ENCODE measurements around the gene SPRR5.

DNA sequence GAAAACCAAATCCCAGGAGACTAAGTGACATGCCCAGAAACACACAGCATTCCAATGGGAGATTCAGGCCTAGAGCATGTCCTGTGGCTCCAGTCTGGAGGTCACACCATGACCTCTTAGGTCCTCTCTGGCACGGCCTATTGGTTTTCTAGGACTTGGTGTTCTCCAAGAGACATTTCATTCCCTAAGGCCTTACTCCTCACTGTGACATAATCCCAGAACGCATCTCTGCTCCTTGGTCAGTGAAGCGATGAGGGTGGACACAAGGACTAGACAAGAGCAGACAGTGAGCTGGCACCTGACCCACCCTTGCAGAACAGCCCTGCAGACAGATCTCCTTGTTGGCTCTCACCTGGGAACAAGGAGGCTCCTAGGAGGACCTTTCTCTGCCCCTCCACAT is 37.8 kb upstream of the SPRR5 start:
- TF ChIP-seq YY1 (IDR thresholded peaks at IDR 0.05; ENCODE audit: low read depth) (no peak), TEAD4 (IDR thresholded peaks at IDR 0.05) (no peak)
- TF ChIP-seq, protein P1, sequence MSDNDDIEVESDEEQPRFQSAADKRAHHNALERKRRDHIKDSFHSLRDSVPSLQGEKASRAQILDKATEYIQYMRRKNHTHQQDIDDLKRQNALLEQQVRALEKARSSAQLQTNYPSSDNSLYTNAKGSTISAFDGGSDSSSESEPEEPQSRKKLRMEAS (IDR thresholded peaks at IDR 0.05) = no peak
